Ramos (cell line): Measurements from ENCODE around the gene CISH.

Source experiments
- in situ Hi-C: fragments of 300-500 bp; cut with MboI; formaldehyde crosslinking; loops from one replicate; pipeline ENCODE4 v1.14.3; 2022; ENCODE audit warnings: low sequenced_read_pairs; ENCODE audit not compliant: unreplicated experiment

Gene CISH

DNA sequence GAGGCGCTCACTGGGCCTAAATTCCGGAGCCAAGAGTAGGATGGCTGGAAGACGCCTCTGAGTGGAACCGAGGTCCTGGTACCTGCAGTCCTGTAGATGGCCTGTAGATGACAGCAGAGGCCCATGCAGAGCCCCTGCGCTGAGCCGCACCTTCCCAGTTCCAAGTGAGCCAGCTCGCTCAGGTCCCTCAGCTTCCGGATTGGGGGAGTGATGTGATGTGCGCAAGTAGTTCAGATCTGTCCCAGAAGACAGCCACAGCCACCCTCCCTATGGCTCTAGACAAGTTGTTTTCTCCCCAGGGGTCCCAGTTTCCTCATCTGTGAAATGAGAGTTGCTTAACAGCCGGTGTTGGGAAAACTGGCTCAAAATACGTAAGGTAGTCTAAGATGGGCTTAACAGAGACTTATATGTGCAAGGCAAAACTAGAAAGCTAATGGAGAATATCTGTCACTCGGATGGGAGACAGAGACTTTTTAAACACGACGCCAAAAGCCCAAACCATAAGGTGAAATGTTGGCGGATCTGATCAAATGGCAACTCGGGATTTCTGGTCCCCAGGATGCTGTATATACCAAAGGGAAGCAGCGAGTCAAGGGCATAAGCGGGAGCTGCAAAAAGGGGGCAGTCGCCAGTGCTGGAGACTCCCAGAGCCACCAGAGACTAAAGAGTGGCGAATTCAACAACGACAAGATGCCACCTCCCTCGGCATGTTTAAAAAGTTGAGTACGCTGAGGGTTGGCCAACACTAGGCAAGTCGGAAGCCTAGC lies 4.6 kb upstream of the CISH start:
- in situ Hi-C loops, result loop anchor here (5.0 kb wide), 1 partner anchor 761 kb away; no protein-coding TSS in a partner anchor

DNA sequence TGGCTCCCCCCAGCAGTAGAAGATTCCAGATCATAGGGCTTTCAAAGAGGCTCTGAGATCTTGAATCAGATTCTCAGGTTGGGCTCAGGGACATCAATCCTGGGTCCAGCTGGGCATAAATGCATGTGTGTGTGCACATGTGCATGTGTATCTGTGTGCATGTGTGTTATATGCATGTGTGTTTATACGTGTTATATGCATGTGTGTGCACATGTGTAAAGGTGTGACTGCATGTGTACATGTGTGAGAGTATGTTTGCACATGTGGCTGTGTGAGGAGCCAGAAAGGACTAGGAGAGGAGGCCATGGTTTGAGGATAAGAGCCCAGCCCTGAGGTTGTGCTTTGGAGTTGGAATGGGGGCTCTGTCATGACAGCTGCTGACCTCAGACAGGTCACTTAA lies 3.6 kb upstream of the CISH start:
- in situ Hi-C loops, result loop anchor here (5.0 kb wide), 1 partner anchor 762 kb away; no protein-coding TSS in a partner anchor

DNA sequence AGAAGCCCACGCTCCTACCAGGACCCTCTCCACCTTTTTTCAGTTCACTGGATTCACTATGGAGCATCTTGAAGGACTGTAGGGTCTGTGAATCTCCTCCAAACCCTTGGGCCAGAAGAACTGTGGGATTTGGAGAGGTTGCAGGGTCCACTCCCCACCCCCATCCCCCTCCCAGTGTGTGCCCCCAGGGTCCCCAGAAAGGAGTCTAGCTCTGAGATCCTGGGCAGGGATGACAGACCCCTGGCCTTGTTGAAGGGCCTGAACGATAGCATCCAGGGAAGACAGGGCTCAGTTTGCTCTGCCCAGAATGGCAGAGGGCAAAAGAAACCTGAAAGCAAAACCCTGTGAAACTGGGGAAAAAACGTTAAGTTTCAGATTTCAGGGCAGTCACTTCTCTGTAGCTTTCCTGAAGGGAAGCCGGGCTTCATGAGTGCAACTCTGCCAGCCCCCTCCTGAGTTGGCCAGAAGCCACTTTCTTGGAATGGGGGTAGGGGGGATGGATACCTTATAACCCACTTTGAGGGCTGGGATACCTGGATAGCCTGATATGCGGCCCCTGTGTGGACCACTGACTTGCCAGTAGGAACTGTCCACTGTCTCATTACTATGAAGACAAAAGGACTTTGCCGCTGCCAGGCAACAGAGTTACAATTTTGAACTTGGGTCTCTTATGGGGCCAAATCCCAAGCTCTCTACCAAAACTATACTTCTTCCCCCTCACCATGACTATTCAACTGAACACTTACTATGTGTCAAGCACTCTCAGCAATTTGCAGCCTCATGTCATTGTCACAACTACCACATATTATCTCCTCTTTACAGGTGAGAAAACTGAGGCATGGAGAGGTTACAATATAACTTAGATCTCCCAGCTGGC lies 1.6 kb upstream of the CISH start:
- in situ Hi-C loops, result no loop called here

DNA sequence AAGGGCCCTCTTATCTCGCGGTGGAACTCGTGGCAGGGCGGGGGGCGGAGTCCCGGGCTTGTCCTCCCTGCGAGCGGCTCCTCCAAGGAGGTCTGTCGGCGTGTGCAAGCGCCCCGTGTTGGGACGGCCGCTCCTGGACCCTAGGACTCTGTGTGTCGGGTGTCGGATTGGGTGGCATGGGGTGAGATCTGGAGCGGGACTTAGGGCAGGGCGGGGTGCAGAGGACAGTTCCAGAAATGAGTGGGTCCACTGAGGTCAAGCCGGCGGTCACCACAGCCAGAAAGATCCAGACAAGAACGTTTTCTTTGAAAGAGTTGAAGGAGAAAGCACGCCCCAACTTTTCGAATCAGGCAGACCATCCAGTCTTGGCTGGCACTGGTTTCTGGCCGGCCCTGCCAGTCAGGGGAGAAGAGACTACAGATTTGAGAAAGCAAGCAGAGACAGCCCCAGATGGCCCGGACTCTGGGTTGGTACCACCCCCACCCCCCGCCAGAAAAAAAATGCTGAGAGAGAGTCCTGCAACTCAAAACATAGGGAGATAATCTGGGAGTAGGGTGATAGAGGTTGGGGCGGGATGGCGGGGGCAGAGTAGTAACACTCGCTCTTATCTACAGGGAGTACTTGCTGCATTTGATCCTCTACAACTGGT lies 784 bp upstream of the CISH start:
- in situ Hi-C loops, result no loop called here

DNA sequence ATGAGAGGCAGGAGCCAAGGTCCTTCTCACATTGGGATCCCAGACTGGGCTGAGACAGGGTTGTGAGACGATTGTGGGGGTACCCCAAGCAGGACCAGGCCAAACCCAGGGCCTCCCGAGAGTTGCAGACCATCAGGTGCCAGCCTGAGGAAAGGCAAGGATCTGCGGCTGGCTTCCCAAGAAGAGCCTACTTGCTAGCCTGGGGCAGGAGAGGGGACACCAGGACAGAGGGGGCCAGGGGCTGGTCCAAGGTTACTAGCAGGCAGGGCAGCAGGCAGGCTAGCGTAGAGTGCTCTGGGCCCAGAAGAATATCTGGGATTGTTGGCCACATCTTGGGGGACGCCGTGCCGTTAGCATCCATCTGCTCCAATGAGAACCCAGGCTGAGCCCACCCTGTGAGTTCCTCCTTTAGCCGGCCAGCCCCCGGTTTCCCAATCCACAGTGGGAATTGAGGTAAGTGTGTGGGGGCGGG lies 546 bp downstream of the CISH start:
- in situ Hi-C loops, result no loop called here

DNA sequence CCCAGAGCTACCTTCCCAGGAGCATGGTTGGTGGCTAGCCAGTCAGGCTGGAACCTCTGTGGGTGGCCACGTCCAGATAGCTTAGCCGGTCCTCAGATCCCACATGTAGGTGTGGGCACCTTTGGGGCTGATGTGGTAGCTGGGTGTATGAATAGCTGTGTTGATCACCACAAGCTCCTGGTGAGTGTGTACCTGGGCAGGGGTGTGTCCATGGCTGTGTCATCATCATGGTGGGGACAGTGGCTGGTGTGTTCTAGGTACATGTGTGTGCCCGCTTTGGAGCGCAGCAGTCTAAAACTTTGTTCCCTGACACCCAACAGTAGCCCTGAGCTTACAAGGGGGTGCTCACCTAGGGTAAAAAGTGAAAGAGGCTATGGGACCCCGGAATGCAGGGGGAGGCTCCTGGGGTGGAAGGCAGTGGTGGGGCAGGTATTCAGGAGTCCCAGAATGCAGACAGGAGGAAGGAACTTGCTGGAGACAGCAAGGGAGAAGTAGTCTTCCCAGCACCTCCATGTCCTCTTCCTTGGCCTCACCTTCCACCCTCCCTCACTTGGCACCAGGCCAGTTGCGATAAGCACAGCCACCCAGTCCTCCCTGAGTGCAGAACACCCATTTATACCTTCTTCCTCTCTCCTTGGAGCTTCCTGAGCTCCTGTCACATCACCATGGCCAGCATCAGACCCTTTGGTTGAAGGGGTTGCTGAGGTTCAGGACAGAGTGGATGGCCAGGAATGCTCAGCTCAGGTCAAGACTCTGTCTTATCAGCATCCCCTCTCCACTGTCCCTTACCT lies 1.2 kb downstream of the CISH start:
- in situ Hi-C loops, result no loop called here

DNA sequence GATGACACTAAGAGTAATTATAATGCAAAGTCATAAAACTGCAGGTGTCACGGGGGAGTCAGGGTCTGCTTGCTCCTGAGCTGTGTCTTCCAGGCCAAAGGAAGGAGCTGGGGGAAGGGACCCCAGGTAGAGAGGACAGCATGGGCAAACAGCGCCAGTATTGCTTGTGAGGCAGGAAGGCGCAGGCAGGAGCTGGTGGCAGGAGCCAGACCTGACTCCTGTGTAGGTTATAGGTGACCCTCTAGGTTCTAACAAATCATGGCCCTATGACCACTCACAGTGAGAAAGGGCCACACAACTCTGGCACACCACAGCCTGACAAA lies 1.9 kb downstream of the CISH start:
- in situ Hi-C loops, result no loop called here

DNA sequence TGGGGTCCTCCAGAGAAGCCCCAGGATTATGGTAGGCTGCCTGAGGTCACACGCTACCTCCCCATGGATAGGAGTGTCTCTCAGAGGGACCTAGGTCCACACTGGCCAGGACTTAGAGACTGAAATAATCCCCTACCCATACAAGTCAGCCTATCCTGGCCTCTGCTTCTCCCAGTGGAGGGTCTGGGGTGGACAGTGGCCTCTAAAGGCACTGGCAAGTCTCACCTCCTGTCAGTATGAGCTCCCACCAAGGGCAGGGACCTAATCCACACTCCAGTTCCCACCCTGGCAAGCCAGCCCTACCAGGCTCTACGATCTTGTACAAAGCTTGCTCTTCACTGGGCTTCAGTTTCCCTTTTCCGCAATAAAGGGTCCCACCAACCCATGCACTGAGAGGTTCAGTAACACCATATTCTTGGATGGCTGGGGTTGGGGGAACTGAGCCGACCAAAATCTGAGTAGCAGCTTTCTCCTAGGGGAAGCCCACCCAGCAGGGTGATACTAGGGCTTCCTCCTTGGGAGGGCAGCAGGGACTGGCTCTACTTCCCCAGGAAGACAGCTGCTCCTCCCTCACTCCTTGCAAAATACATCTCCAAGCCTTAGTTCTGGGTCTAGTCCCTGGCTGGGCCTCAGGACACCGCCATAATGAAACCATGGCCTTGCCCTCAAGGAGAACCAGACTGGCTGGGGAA lies 2.4 kb downstream of the CISH start:
- in situ Hi-C loops, result no loop called here

DNA sequence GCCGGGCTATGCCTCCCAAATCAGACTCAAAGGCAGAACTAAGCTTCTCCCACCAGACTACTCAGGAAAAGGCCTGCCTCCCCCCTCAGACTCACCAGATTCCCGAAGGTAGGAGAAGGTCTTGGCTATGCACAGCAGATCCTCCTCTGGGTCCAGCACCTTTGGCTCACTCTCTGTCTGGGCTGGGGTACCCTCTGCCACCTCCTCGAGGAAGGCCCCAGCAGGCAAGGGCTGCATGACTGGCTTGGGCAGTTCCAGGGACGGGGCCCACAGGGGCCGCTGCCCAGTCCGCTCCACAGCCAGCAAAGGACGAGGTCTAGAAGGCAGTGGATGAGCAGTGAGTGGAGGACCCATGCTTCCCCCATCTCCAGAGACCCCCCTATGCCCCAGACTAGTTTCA lies 3.3 kb downstream of the CISH start:
- in situ Hi-C loops, result no loop called here

DNA sequence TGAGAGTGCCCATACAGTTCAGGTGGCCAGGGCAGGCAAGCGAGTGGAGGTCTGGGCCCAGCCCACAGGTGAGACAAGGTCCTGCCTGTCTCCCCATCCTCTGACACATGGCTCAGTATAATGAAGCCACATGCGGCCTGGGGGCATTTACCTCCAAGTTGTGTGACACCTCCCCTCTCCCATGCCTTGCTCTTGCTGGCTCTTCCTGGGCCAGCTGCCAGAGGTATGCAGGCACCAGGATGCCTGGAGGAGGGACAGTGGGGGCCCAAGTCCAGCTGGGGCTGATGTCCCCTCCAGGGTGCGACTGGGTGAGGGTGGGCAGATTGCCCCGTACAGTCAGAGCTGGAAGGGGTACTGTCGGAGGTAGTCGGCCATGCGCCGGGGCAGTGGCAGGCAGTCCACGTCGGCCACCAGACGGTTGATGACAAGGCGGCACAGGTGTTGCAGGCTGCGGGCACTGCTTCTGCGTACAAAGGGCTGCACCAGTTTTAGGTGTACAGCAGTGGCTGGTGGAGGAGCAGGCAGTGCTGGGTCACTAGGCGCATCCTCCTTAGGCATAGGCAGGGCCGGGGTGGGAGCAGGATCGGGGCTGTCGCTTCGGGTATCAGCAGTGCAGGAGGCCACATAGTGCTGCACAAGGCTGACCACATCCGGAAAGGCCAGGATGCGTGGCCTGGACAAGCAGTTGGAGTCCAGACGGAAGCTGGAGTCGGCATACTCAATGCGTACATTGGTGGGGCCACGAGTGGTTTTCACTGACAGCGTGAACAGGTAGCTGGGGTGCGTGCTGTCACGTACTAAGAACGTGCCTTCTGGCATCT lies 4.1 kb downstream of the CISH start:
- in situ Hi-C loops, result no loop called here

DNA sequence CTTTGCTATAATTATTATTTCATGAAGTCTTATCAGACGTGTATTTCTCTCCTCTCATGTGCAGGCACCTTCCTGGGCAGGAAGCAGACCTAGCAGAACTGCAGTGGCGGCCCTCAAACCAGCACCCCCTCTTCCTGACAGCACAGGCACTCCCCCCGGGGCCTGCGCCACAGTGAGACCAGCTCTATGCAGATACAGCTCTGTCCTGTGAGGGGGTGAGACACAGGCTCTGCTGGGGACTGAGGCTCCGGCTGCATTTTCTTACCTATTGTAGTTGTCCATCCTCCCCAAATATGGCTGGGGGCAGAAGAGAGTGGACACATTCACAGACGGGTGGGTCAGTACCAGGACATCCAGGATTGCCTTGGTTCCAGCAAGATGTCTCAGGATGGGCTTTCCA lies 5.0 kb downstream of the CISH start:
- in situ Hi-C loops, result no loop called here

DNA sequence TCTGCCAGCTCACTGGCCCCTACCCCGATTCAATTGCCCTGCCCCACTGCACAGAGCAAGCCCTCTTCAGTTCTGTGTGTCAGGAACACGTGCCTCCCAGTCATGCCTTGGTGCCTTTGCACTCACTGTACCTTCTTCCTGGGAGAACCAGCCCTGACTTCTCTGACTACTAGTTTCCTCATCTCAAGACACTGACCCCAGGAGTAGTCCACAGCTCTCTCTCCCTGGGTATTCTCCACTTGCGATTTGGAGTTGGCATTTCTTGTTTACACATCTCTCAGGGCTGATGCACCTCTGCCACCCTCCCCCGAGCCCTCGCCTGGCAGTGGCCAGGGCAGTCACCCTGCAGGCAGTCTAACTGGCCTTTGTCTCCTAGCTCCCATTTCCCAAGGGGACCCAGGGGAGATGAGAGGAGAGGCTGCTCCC lies 5.7 kb downstream of the CISH start:
- in situ Hi-C loops, result no loop called here

DNA sequence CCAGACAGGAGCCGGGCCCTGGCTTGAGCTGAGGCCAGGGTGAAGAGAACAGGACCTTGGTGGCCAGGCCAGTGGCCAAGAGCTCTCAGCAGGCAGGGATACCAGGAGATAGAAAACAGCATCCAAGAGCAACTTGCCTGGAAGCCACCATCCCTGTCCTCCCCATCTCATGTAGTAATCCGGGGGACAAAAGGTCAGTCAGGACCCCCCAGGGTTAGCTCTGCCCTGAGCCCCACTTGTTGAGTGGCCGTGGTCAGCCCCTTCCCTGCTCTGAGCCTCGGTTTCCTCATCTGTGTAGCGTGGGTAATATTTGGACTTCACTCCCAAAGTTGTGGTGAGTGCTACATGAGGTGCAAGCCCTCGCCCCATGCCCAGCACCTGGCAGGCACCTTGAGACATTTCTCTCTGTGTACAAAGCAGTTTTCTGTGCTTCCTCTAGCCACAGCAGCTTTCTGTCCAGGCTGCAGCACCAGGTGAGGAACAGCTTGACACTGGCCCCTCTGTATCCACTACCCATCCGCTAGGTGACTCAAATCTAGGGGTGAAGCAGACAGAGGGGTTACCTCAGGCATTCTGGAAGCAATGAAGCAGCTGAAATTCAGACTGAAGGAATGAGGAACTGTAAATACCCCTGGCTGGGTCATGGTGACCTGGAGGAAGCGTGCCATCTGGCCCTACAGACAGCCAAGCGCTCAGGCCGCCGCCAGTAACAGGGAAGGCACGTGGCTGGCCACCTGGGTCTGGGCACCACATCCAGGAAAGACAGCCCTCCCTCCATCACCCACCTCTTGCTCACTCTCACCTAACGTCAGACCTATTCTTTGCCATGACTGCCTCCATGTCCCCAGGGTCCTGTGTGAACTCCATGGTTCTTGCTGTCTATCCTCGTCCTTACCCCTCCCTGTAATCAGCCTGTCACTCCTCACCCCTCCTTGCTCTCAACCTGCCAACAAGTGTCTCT lies 6.7 kb downstream of the CISH start:
- in situ Hi-C loops, result no loop called here

DNA sequence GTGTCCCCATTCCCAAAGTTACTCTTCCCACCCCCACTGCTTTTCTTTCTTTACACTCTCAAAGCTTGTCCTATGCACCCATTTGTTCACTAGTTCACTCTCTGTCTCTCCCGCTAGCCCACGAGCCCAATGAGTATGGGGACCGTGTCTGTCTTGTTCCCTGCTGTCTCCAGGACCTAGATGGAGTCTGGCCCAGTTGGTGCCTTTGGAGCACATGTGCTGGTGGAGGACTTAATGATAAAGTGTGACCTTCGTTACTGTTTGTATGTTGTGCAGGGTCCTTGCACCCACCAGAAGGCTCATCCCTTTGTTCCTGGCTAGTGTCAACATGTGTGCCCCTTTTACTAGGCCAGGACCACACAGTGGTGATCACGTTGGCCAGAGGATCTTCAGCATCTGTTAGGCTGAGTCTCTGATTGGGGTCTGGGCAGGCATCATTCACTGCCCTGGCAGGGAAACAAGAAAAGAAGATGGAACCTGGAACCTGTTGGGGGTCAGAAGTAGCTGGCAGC lies 7.4 kb downstream of the CISH start:
- in situ Hi-C loops, result no loop called here

DNA sequence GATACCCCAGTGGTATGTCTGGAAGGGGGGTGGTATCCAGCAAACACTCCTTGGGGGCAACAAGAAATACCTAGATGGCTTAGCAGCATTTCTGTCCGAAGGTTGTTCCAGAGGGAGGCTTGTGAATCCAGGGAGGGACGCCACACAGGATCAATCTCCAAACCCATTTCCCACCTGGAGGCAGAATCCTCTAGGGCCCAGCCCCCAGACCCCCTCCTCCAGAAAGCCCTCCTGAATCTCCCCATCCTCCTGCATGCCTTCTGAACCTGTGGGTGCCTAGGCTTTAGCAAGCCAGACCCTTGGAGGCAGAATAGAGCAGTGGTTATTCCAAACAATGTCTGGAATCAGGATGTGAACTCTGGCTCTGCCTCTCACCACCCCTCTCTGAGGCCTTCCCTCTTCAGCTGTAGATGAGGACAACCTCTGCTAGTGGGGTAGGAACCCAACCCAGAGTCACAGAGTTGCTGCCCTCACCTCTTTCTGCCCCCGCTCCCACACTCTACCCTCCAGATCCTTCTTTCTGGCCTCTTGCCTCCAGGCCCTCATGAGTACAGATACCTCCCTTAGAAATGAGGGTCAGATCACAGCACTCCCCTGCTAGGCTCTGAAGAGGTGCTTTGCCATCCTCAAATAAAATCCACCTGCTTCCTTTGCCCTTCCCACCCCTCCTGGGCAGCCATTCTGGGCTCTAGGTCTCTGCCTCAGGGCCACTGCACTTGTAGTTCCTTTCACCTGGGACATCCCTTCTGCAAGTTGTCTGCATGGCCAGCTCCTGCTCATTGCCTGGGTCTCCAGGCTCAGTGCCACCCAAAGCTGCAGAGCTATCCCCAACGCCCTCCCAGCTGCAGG lies 8.1 kb downstream of the CISH start:
- in situ Hi-C loops, result no loop called here

DNA sequence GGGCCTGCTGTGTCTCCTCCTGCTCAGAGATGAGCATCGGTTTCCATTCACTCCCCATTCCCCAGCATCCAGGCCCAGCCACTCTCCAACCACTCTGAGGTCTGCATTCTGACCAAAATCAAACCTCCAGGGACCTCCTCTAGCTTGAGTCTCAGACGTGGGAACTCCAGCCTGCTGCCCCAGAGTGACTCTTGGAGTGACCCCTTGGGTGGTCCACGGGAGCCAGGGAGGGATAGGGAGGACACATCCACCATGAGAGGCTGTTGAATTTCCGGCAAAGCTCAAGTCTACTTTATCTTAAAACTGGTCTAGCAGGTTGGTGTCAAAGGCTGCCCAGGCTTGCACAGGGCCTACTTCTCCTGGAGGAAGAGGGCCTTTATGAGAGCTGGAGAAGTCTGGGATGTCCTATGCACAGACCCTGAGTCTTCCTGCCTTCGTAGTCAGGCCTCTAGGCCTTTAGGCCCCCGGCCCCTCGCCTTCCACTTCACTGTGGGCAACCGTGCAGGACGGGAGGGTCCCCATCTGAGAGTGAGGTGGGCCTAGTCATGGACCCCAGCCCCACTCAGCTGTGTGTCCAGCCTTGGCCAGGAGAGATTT lies 8.9 kb downstream of the CISH start:
- in situ Hi-C loops, result no loop called here
